Stomach smooth muscle (tissue), 2 donors: Measurements from ENCODE around the gene VANGL1.

ENCODE experiments used
- H3K27ac ChIP-seq: one replicate; pipeline ENCODE4 v1.7.0; 2013; ENCODE audit warnings: mild to moderate bottlenecking, low read length, inconsistent platforms
- H3K27me3 ChIP-seq, 2 donors: one replicate each; pipeline ENCODE4 v1.7.0; 2013; ENCODE audit warnings: low read length in 2 of 2; ENCODE audit not compliant: insufficient read depth in 2 of 2, control insufficient read depth in 1 of 2
- H3K36me3 ChIP-seq, 2 donors: one replicate each; pipeline ENCODE4 v1.7.0; 2013; ENCODE audit warnings: low read length in 2 of 2; ENCODE audit not compliant: control insufficient read depth in 2 of 2, insufficient read depth in 2 of 2
- H3K4me1 ChIP-seq: one replicate; pipeline ENCODE4 v1.7.0; 2013; ENCODE audit warnings: low read length; ENCODE audit not compliant: control insufficient read depth, insufficient read depth
- H3K4me3 ChIP-seq, 2 donors: one replicate each; pipeline ENCODE4 v1.7.0; 2013; ENCODE audit warnings: low read length in 2 of 2
- H3K9ac ChIP-seq, 2 donors: one replicate each; pipeline ENCODE4 v1.7.0; 2013; ENCODE audit warnings: low read length in 2 of 2, mild to moderate bottlenecking in 1 of 2
- H3K9me3 ChIP-seq, 2 donors: one replicate each; pipeline ENCODE4 v1.7.0; 2013; ENCODE audit warnings: low read length in 2 of 2; ENCODE audit not compliant: control insufficient read depth in 2 of 2
- donor health status: healthy.
- donor health status: Pancreatic carcinoma.

VANGL1 gene

DNA sequence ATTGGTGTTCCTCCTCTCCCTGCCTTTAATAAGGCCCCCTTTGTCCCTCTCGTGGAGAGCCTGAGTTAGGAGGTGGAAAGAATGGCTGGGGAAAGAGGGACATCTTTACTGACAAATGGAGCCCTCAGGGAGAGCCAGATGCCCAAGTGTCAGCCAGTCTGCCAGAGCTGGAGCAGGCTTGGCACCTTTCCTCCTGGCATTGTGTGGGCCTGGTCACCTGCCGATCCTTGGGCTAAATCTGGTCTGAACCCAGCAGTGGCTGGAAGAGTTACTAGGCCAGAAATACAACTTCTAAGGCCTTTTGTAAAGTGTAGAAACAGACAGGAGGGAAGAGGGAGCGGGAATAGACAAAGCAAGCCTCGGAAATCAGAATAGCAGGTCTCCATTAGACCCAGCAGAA lies 24.9 kb downstream of the VANGL1 start:
- H3K4me1 ChIP-seq, result peaks cover 31% of the 10 kb centered on the region
- H3K27ac ChIP-seq, result peak overlapping the region; percentile 24
- peaks cover 20 to 25% of the 10 kb centered on the region in 2 donors for H3K36me3 ChIP-seq
- no peaks in the 10 kb centered on the region for H3K27me3 ChIP-seq
- no peaks in the 10 kb centered on the region for H3K9me3 ChIP-seq
- no peak overlapping the region for H3K4me3 ChIP-seq
- no peak overlapping the region for H3K9ac ChIP-seq

DNA sequence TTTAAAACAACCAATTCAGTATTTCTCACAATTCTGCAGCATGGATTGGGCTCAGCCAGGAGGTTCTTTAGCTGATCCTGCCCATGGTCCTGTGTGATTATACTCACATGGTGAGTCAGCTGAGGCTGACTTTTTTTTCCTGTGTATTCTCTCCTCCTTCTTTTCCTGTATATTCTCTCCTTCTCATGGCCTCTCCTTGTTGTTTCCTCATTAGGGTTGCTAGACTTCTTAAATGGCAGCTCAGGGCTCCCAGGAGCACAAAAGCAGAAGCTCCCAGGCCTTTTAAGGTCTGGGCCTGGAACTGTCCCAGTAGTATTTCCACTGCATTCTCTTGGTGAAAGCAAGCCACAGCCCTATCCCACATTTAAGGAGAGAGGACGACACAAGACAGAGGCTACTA lies 26.8 kb downstream of the VANGL1 start:
- no peak overlapping the region for H3K9ac ChIP-seq
- no peaks in the 10 kb centered on the region for H3K27me3 ChIP-seq
- H3K36me3 ChIP-seq, result peaks cover 16 to 21% of the 10 kb centered on the region in 2 donors
- H3K4me1 ChIP-seq, result peaks cover 43% of the 10 kb centered on the region
- no peak overlapping the region for H3K27ac ChIP-seq
- H3K4me3 ChIP-seq, result no peak overlapping the region
- no peaks in the 10 kb centered on the region for H3K9me3 ChIP-seq

DNA sequence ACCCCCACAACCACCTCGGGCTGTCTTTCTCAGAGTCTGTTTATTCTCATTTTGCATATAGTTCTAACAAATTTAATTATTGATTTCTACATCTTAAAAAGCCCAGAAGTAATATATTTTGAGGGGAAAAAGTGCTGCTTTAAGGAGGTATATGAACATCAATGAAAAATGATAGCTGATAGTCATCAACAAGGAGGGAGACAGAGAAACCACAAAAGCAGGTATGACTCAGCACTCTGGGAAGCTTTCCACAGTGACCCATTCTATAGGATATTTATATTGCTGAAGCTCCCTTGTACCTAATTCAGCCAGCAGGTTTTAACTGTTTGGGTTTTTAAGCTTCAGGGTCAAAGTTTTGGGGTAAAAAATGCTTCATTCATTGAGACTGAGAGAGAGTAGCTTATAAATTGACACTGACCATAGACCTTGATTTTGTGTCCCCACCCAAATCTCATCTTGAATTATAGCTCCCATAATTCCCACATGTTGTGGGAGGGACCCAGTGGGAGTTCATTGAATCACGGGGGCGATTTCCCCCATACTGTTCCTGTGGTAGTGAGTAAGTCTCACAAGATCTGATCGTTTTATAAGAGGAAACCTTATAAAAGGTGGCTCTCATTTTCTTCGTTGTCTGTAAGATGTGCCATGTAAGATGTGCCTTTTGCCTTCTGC lies 27.4 kb downstream of the VANGL1 start:
- H3K36me3 ChIP-seq, result peaks cover 10 to 16% of the 10 kb centered on the region in 2 donors
- peaks cover 48% of the 10 kb centered on the region for H3K4me1 ChIP-seq
- no peak overlapping the region for H3K27ac ChIP-seq

DNA sequence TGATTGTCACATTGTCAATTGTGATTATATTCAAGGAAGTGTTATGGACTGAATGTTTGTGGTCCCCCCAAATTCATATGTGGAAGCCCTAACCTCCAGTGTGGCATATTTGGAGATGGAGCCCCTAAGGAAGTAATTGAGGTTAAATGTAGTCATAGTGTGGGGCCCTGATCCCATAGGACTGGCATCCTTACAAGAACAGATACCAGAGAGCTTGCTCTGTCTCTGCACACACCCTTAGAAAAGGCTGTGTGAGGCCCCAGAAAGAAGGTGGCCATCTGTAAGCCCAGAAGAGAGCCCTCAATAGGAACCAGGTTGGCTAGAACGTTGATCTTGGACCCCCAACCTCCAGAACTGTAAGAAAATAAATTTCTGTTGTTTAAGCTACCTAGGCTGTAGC lies 28.1 kb downstream of the VANGL1 start:
- Histone ChIP-seq H3K4me3 (no peak overlapping the region), H3K27me3 (no peaks in the 10 kb centered on the region), H3K27ac (no peak overlapping the region), H3K36me3 (peaks cover 7 to 12% of the 10 kb centered on the region in 2 donors), H3K4me1 (peaks cover 48% of the 10 kb centered on the region), H3K9me3 (no peaks in the 10 kb centered on the region), H3K9ac (no peak overlapping the region)

More for the DNA sequence above, 27.4 kb downstream of the VANGL1 start:
- Histone ChIP-seq H3K9ac (no peak overlapping the region), H3K27me3 (no peaks in the 10 kb centered on the region), H3K9me3 (no peaks in the 10 kb centered on the region), H3K4me3 (no peak overlapping the region)

DNA sequence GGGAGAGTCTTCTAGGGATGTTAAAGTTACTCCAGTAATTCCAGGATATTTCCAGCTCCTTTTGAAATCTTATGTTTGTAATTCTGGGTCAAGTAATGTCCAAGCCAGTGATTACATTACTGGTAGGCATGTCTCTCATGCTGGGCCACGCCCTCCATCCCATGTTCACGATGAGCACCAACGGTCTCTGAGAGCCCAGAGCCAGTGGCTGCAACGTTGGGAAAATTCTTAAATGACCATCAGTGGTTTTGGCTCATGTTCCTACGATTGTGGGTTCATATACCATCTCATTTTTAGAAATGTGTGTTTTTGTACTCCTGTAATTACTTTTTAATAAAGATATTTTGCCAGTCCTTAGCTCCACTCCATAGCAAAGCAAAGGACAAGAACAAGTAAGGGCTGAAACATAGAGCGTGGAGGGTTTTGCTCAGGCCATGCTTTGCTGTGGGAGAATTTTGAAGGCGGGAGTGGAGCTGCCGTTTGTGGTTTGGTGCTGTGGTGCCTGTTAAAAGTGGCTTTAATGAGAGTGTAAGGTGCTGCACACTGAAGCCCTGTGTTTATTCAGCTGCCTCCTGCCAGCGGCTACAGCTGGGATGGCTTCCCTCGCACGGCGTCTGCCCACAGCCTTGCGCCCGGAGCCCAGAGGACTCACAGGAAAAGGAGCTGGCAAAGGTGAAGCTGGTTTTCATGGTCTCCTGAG lies 28.9 kb downstream of the VANGL1 start:
- H3K27ac ChIP-seq, result peak overlapping the region; percentile 60
- peaks cover 43% of the 10 kb centered on the region for H3K4me1 ChIP-seq
- no peaks in the 10 kb centered on the region for H3K9me3 ChIP-seq
- peak overlapping the region in 1 of 2 donors; percentile 13 for H3K9ac ChIP-seq
- H3K27me3 ChIP-seq, result no peaks in the 10 kb centered on the region
- peak overlapping the region in 1 of 2 donors; percentile 55 for H3K4me3 ChIP-seq
- H3K36me3 ChIP-seq, result peaks cover 5 to 6% of the 10 kb centered on the region in 2 donors

DNA sequence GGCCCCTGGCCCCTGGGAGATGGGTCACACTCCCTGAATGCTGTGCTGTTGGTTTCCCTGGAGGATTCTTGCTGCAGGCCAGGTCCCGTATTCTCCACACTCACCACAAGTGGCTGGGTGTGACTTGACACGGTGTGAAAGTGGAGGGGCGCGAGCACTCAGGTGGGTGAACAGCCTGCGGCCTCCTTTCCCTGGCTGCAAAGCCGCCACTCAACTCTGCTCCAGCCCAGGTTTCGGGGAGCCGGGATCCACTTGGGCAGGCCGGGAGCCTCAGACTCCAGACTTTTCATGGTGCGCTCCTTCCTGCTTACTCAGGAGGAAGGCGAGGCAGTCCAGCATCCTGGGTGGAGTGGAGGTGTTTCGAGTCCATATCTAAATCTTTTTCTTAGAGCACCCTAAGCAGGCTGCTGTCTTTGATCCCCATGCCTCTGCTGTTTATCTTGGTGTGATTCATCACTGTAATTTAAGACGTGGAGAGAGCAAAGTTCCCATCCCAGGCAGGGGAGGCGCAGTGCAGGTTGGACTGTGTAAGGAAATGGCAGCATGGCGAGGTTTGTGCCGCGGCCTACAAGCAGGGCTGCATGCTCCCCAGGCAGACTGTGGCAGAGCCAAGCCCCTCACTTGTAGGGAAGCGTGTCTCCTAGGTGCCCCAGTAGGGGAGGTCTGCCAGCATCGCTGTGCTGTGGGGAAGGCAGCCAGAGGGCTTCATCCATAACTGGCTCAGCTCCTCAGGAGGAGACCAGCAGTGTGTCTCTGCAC lies 29.6 kb downstream of the VANGL1 start:
- Histone ChIP-seq H3K4me1 (peaks cover 45% of the 10 kb centered on the region), H3K4me3 (peak overlapping the region in 1 of 2 donors; percentile 55), H3K27ac (peak overlapping the region; percentile 60), H3K27me3 (no peaks in the 10 kb centered on the region), H3K36me3 (peaks cover 4% of the 10 kb centered on the region in 2 donors), H3K9me3 (no peaks in the 10 kb centered on the region), H3K9ac (peak overlapping the region in 1 of 2 donors; percentile 13)

DNA sequence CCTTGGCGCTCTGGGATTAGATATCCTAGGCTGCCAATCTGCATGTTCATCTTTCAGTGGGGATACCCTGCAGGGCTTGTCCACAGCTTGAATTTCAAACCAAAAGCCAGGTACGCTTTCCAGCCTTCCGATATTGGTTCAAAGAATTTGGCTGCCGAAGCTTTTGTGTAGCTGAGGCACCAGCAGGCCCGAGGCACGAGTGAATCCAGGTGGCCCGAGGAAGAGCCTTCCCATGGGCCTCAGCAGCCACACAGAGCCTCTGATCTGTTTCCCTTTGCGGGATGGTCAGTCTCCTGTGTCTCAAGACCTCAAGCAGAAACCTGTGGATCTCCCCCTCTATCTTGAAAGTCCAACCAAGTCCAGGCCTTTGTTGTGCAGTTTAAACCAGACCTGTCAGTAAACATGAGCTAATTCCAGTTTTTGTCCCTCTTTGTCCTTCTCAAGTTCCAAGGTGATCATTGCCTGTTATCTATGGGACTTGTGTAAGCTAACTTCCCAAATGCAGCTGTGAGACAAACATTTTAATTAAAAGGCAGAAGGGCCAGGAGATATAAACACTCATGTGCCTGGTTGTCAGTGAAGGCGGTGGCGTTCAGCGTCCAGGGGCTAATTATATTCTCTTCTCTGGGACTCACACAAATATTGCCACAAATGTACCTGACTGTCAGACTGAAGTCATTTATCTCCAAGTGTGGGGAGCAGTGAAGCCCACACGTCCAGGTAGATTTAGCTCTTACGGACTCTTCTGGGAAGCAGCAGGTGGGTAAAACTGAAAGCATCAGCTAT lies 30.6 kb downstream of the VANGL1 start:
- Histone ChIP-seq H3K27me3 (no peaks in the 10 kb centered on the region), H3K4me1 (peaks cover 46% of the 10 kb centered on the region), H3K27ac (peak overlapping the region; percentile 24), H3K9ac (no peak overlapping the region), H3K36me3 (peaks cover 4% of the 10 kb centered on the region in 2 donors), H3K9me3 (no peaks in the 10 kb centered on the region), H3K4me3 (peak overlapping the region in 1 of 2 donors; percentile 38)

DNA sequence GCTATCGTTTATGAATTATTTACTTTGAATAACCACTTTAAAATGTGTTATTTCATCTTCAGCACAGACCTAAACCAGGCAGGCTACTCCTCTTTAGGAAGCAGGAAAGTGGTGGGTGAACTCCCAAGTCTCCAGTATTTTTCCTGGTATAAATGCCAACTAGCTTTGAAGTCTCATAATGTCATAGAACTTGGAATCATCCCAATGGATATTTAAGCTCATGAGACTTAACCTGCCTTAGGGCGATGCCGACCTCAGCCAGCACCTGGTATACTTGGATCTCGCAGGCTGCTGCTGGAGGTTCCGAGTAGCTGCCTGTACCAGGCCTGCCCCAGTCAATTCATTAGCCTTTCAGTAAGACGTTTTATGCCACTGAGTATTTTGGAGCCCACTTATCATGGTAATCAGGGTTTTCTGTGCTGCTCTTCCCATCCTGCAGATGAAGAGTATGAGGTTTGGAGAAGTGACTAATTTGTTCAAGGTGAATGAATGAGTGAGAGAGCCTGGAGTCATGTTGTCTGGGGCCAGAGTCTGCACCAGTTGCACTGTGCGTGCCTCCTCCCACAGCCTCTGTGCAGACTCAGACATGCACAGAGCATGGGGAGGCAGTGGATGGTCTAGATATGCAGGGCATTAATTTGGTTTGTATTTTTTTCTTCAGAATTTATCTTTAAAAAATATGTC lies 34.9 kb downstream of the VANGL1 start:
- H3K9me3 ChIP-seq, result no peaks in the 10 kb centered on the region
- H3K27me3 ChIP-seq, result no peaks in the 10 kb centered on the region
- no peaks in the 10 kb centered on the region for H3K36me3 ChIP-seq
- no peak overlapping the region for H3K4me3 ChIP-seq
- H3K9ac ChIP-seq, result no peak overlapping the region
- H3K4me1 ChIP-seq, result peaks cover 61% of the 10 kb centered on the region
- no peak overlapping the region for H3K27ac ChIP-seq

DNA sequence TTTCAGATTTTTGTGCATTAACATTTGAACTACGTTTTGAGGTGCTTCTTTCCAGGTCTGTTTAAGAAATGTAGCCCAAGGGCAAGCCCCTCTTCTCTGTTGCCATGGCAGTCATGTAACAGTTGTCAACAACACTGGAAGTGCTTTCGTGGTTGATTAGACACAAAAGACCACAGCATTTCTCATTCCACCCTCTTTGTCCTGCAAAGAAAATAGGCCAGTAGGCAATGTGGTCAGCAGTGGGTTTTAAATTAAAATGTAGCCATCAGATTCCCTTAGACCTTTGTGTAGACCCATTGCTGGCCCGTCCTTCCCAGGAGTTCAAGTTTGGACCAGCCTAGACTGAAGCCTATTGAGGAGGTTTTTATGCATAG lies 35.4 kb downstream of the VANGL1 start:
- no peaks in the 10 kb centered on the region for H3K27me3 ChIP-seq
- H3K36me3 ChIP-seq, result no peaks in the 10 kb centered on the region
- H3K9ac ChIP-seq, result no peak overlapping the region
- H3K27ac ChIP-seq, result peak overlapping the region; percentile 76
- no peaks in the 10 kb centered on the region for H3K9me3 ChIP-seq
- peaks cover 56% of the 10 kb centered on the region for H3K4me1 ChIP-seq
- H3K4me3 ChIP-seq, result no peak overlapping the region

DNA sequence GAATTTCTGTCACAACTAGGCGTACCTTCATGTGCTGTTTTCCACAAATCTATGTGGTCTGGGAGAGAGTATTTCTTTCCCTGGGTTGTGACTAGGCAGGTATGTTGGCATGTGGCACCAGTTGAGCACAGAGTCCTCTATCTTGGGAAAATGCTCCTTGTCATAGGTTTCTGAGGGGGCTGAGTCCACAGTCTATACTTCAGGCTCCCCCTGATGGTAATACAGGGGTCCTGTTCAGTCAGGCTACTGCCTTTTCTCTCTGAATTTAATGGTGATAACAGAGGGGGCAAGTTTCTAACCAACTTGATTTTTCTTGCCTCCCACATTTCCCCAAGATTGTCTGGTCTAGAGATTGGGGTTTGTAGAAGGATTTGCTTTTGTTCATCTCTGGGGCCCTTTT lies 35.8 kb downstream of the VANGL1 start:
- Histone ChIP-seq H3K36me3 (no peaks in the 10 kb centered on the region), H3K9ac (no peak overlapping the region), H3K27ac (peak overlapping the region; percentile 76), H3K9me3 (no peaks in the 10 kb centered on the region), H3K4me1 (peaks cover 52% of the 10 kb centered on the region), H3K27me3 (no peaks in the 10 kb centered on the region), H3K4me3 (no peak overlapping the region)
